ENCODE results near the gene ADCY5.

GRCh38 chr3:123283657-123284398, 165.1 kb downstream of the ADCY5 start:
- no peak for TF ChIP-seq CTCF (conservative IDR thresholded peaks at IDR 0.05)
- TF ChIP-seq EZH2 (IDR thresholded peaks at IDR 0.05; ENCODE audit: low read depth), result no peak
